ENCODE results near the gene RAB9B.

The RAB9B gene

GRCh38 chrX:103831803-103832544, at the start of gene RAB9B:
Gene RAB9B, minus strand, starts transcription at chrX:103832257. Its CDS starts 6,473 bp downstream, at chrX:103825784.
- Mint-ChIP-seq H3K4me3 (peak within 1 kb of the TSS; percentile 84 to 88), H3K4me1 (peaks cover 12% of the 10 kb centered on the region), H3K27me3 (peaks cover 9% of the 10 kb centered on the region), H3K9me3 (no peaks in the 10 kb centered on the region), H3K27ac (peak within 1 kb of the TSS; percentile 27 to 62)
- ATAC-seq (peak; percentile 98), DNase-seq (peak; percentile 60 to 69)

- no peak overlapping the region for H3K27ac Mint-ChIP-seq
- peaks cover 0 to under 1% of the 10 kb centered on the region in 2 donors for H3K9me3 Mint-ChIP-seq
- H3K4me1 Mint-ChIP-seq: peaks cover 5% of the 10 kb centered on the region
- H3K27me3 Mint-ChIP-seq: no peaks in the 10 kb centered on the region
- DNase-seq (no peak), ATAC-seq (no peak)
- H3K4me3 Mint-ChIP-seq: no peak overlapping the region
These were observed 47.3 kb upstream of the RAB9B start for GRCh38 chrX:103879339-103879738.

- H3K4me3 Mint-ChIP-seq: no peak overlapping the region
- peaks cover 5% of the 10 kb centered on the region for H3K4me1 Mint-ChIP-seq
- DNase-seq: no peak
- H3K9me3 Mint-ChIP-seq: no peaks in the 10 kb centered on the region
- H3K27ac Mint-ChIP-seq: no peak overlapping the region
- ATAC-seq: no peak
- no peaks in the 10 kb centered on the region for H3K27me3 Mint-ChIP-seq
These were observed 46.5 kb upstream of the RAB9B start for GRCh38 chrX:103878466-103879122.

GRCh38 chrX:103877571-103877970, 45.5 kb upstream of the RAB9B start:
- ATAC-seq: no peak
- no peak for DNase-seq
- H3K27ac Mint-ChIP-seq: no peak overlapping the region
- no peak overlapping the region for H3K4me3 Mint-ChIP-seq
- peaks cover 5% of the 10 kb centered on the region for H3K4me1 Mint-ChIP-seq
- H3K9me3 Mint-ChIP-seq: no peaks in the 10 kb centered on the region
- no peaks in the 10 kb centered on the region for H3K27me3 Mint-ChIP-seq

GRCh38 chrX:103864886-103865534, 33.0 kb upstream of the RAB9B start:
- no peaks in the 10 kb centered on the region for H3K9me3 Mint-ChIP-seq
- no peaks in the 10 kb centered on the region for H3K4me1 Mint-ChIP-seq
- no peak overlapping the region for H3K27ac Mint-ChIP-seq
- no peak for ATAC-seq
- H3K27me3 Mint-ChIP-seq: no peaks in the 10 kb centered on the region
- H3K4me3 Mint-ChIP-seq: no peak overlapping the region
- DNase-seq: no peak

GRCh38 chrX:103864149-103864548, 32.1 kb upstream of the RAB9B start:
- no peaks in the 10 kb centered on the region for H3K27me3 Mint-ChIP-seq
- DNase-seq (no peak), ATAC-seq (no peak)
- no peak overlapping the region for H3K27ac Mint-ChIP-seq
- no peaks in the 10 kb centered on the region for H3K9me3 Mint-ChIP-seq
- H3K4me1 Mint-ChIP-seq: no peaks in the 10 kb centered on the region
- no peak overlapping the region for H3K4me3 Mint-ChIP-seq

GRCh38 chrX:103861200-103861599, 29.1 kb upstream of the RAB9B start:
- Mint-ChIP-seq H3K27me3 (no peaks in the 10 kb centered on the region), H3K9me3 (no peaks in the 10 kb centered on the region), H3K4me3 (no peak overlapping the region), H3K27ac (no peak overlapping the region), H3K4me1 (no peaks in the 10 kb centered on the region)
- DNase-seq (no peak), ATAC-seq (no peak)

GRCh38 chrX:103849558-103849957, 17.5 kb upstream of the RAB9B start:
- Mint-ChIP-seq H3K27ac (no peak overlapping the region), H3K27me3 (no peaks in the 10 kb centered on the region), H3K9me3 (no peaks in the 10 kb centered on the region), H3K4me1 (peaks cover 6% of the 10 kb centered on the region), H3K4me3 (no peak overlapping the region)
- DNase-seq (no peak), ATAC-seq (no peak)

- no peak overlapping the region for H3K27ac Mint-ChIP-seq
- H3K27me3 Mint-ChIP-seq: no peaks in the 10 kb centered on the region
- no peaks in the 10 kb centered on the region for H3K9me3 Mint-ChIP-seq
- H3K4me3 Mint-ChIP-seq: no peak overlapping the region
- DNase-seq (no peak), ATAC-seq (no peak)
- peaks cover 6% of the 10 kb centered on the region for H3K4me1 Mint-ChIP-seq
These were observed 15.3 kb upstream of the RAB9B start for GRCh38 chrX:103847174-103847870.

GRCh38 chrX:103846386-103846785, 14.3 kb upstream of the RAB9B start:
- H3K9me3 Mint-ChIP-seq: no peaks in the 10 kb centered on the region
- DNase-seq (no peak), ATAC-seq (no peak)
- no peak overlapping the region for H3K4me3 Mint-ChIP-seq
- no peak overlapping the region for H3K27ac Mint-ChIP-seq
- H3K27me3 Mint-ChIP-seq: no peaks in the 10 kb centered on the region
- H3K4me1 Mint-ChIP-seq: peaks cover 6% of the 10 kb centered on the region

GRCh38 chrX:103845165-103845653, 13.2 kb upstream of the RAB9B start:
- DNase-seq (peak; percentile 7 to 35), ATAC-seq (peak; percentile 69)
- Mint-ChIP-seq H3K9me3 (no peaks in the 10 kb centered on the region), H3K4me3 (no peak overlapping the region), H3K27ac (no peak overlapping the region), H3K4me1 (peaks cover 6% of the 10 kb centered on the region), H3K27me3 (no peaks in the 10 kb centered on the region)

- DNase-seq: peak in 1 of 2 donors; percentile 20
- Mint-ChIP-seq H3K4me1 (peaks cover 7% of the 10 kb centered on the region), H3K27ac (no peak overlapping the region), H3K27me3 (no peaks in the 10 kb centered on the region), H3K4me3 (no peak overlapping the region), H3K9me3 (peaks cover 0 to 7% of the 10 kb centered on the region in 2 donors)
- peak; percentile 69 for ATAC-seq
These were observed 7.3 kb upstream of the RAB9B start for GRCh38 chrX:103839404-103839803.

GRCh38 chrX:103831342-103831802, 685 bp downstream of the RAB9B start:
- peak; percentile 21 for ATAC-seq
- H3K27me3 Mint-ChIP-seq: peaks cover 9% of the 10 kb centered on the region
- DNase-seq: no peak
- H3K27ac Mint-ChIP-seq: peak overlapping the region in 1 of 2 donors; percentile 19
- H3K4me3 Mint-ChIP-seq: peak overlapping the region; percentile 84 to 88
- H3K9me3 Mint-ChIP-seq: no peaks in the 10 kb centered on the region
- peaks cover 12% of the 10 kb centered on the region for H3K4me1 Mint-ChIP-seq

- no peak for ATAC-seq
- peaks cover 9% of the 10 kb centered on the region for H3K27me3 Mint-ChIP-seq
- H3K4me1 Mint-ChIP-seq: peaks cover 14% of the 10 kb centered on the region
- H3K27ac Mint-ChIP-seq: no peak overlapping the region
- no peaks in the 10 kb centered on the region for H3K9me3 Mint-ChIP-seq
- no peak for DNase-seq
- H3K4me3 Mint-ChIP-seq: peak overlapping the region in 1 of 2 donors; percentile 44
These were observed 1.2 kb downstream of the RAB9B start for GRCh38 chrX:103830848-103831247.

- Mint-ChIP-seq H3K9me3 (no peaks in the 10 kb centered on the region), H3K27ac (no peak overlapping the region), H3K27me3 (peaks cover 9% of the 10 kb centered on the region), H3K4me3 (no peak overlapping the region), H3K4me1 (peaks cover 21% of the 10 kb centered on the region)
- ATAC-seq: no peak
- no peak for DNase-seq
These were observed 3.5 kb downstream of the RAB9B start for GRCh38 chrX:103828529-103828928.

Data from stimulated activated naive CD8-positive, alpha-beta T cell treated with anti-CD3 and anti-CD28 coated beads, Interleukin-15, amount 100 ng/mL, for 72 hours (primary cell).